LNCaP clone FGC (cell line): Measurements from ENCODE around the gene HOXB4.
"Not testable (repeated sequence)": the region's sequence is repeated elsewhere in the genome, so short reads cannot be mapped to it uniquely, and the experiment has no call there.

ENCODE experiments used
- DNase-seq: peaks from one replicate; pipeline ENCODE4 v3.0.0-alpha.2; 2011; ENCODE audit warnings: low read depth
- H3K4me3 ChIP-seq: 2 replicates; pipeline ENCODE4 v1.5.1; 2011; ENCODE audit warnings: mild to moderate bottlenecking, low read depth, low read length, control low read depth
- CTCF ChIP-seq: IDR thresholded peaks from 2 replicates; pipeline ENCODE4 v1.5.1; 2012; ENCODE audit warnings: mild to moderate bottlenecking; ENCODE audit not compliant: control insufficient read depth, insufficient read depth; ENCODE audit errors: extremely low read depth

Gene HOXB4

GRCh38 chr17:48537316-48537715 is 40.8 kb downstream of the HOXB4 start:
- TF ChIP-seq CTCF = no peak
- DNase-seq = no peak
- no peak overlapping the region for H3K4me3 ChIP-seq

GRCh38 chr17:48535793-48536559 is 42.2 kb downstream of the HOXB4 start:
- not testable (repeated sequence) for H3K4me3 ChIP-seq, DNase-seq

GRCh38 chr17:48532261-48532660 is 45.9 kb downstream of the HOXB4 start:
- H3K4me3 ChIP-seq = no peak overlapping the region
- DNase-seq = no peak
- no peak for TF ChIP-seq CTCF

GRCh38 chr17:48530887-48531272 is 47.3 kb downstream of the HOXB4 start, which contains the start of gene HOXB1:
TSS of gene HOXB1 (minus strand) at chr17:48531011. CDS start at chr17:48530904, 107 bp downstream.
- DNase-seq = no peak
- no peak within 1 kb of the TSS for H3K4me3 ChIP-seq
- no peak for TF ChIP-seq CTCF

- TF ChIP-seq CTCF = no peak
- DNase-seq = no peak
- H3K4me3 ChIP-seq = no peak overlapping the region
These were observed 47.8 kb downstream of the HOXB4 start for GRCh38 chr17:48530208-48530886.

GRCh38 chr17:48529683-48530009 is 48.5 kb downstream of the HOXB4 start:
- no peak for DNase-seq
- no peak overlapping the region for H3K4me3 ChIP-seq
- TF ChIP-seq CTCF = no peak

- no peak overlapping the region for H3K4me3 ChIP-seq
- no peak for TF ChIP-seq CTCF
- DNase-seq = no peak
These were observed 49.0 kb downstream of the HOXB4 start for GRCh38 chr17:48528936-48529682.
